IMR-90 (cell line): ENCODE results near the gene CARD8. TPM values are rescaled to one million over a fixed set of nuclear protein-coding genes. Genes with fewer than 3 reads are reported as not detected.

Source experiments
- ATAC-seq: fragments of 200-7000 bp; cut with Tn5 transposase; 2 replicates; pipeline ENCODE4 v1.9.1; 2020; ENCODE audit warnings: low read depth, mild to moderate bottlenecking, moderate library complexity
- BruUV-seq: library from RNA; stranded (reverse); fragments of 400-500 nt; replicated peaks from 2 replicates; lab custom pipeline; 2021; lab: Mats Ljungman, UMichigan
- CTCF ChIA-PET: fragments of 300-600 bp; formaldehyde crosslinking; extraction: SDS; loops from one replicate; lab custom pipeline; 2021; ENCODE audit warnings: antibody characterized with exemption; lab: Yijun Ruan, JAX
- POLR2A ChIA-PET: fragments of 300-600 bp; sonication (Branson Sonifier 250); formaldehyde crosslinking; loops from one replicate; lab custom pipeline; 2022; ENCODE audit warnings: antibody characterized with exemption; ENCODE audit not compliant: unreplicated experiment; lab: Charles Lee
- DNase-seq: peaks from one replicate; pipeline ENCODE4 v3.0.0; 2013
- H2AFZ ChIP-seq: replicated peaks from 2 replicates; pipeline ENCODE3; 2013; ENCODE audit warnings: low read length, mild to moderate bottlenecking; ENCODE audit not compliant: poor library complexity
- H2AK5ac ChIP-seq: 2 replicates; pipeline ENCODE4 v1.6.1; 2013; ENCODE audit warnings: low read depth, low read length, inconsistent platforms
- H2AK9ac ChIP-seq: replicated peaks from 2 replicates; pipeline ENCODE3; 2013; ENCODE audit warnings: mild to moderate bottlenecking, low read depth, low read length, moderate library complexity; ENCODE audit not compliant: poor library complexity
- H2BK120ac ChIP-seq: 2 replicates; pipeline ENCODE4 v1.6.1; 2013; ENCODE audit warnings: low read depth, low read length, inconsistent platforms
- H2BK15ac ChIP-seq: 3 replicates; pipeline ENCODE4 v1.6.1; 2013; ENCODE audit warnings: low read depth, low read length, inconsistent platforms
- H2BK20ac ChIP-seq: 2 replicates; pipeline ENCODE4 v1.6.1; 2013; ENCODE audit warnings: low read depth, mild to moderate bottlenecking, inconsistent platforms, low read length, moderate library complexity
- H2BK5ac ChIP-seq: 2 replicates; pipeline ENCODE4 v1.6.1; 2013; ENCODE audit warnings: mild to moderate bottlenecking, low read depth, low read length, inconsistent platforms; ENCODE audit not compliant: poor library complexity, severe bottlenecking
- H3K14ac ChIP-seq: replicated peaks from 2 replicates; pipeline ENCODE4 v1.6.1; 2013; ENCODE audit warnings: low read depth, low read length, inconsistent platforms
- H3K18ac ChIP-seq: 2 replicates; pipeline ENCODE4 v1.6.1; 2013; ENCODE audit warnings: low read depth, low read length, control low read depth
- H3K23ac ChIP-seq: 2 replicates; pipeline ENCODE4 v1.6.1; 2013; ENCODE audit warnings: low read depth, low read length, inconsistent platforms
- H3K27ac ChIP-seq: 2 replicates; pipeline ENCODE4 v1.5.1; 2013; ENCODE audit warnings: mild to moderate bottlenecking, control low read depth, low read length; ENCODE audit not compliant: insufficient read depth
- H3K27me3 ChIP-seq: 2 replicates; pipeline ENCODE4 v1.6.1; 2013; ENCODE audit warnings: low read length; ENCODE audit not compliant: control insufficient read depth, insufficient read depth
- H3K36me3 ChIP-seq: 2 replicates; pipeline ENCODE4 v1.6.1; 2013; ENCODE audit warnings: low read length, mixed read lengths; ENCODE audit not compliant: control insufficient read depth, insufficient read depth
- H3K4ac ChIP-seq: 2 replicates; pipeline ENCODE4 v1.6.1; 2013; ENCODE audit warnings: low read depth, low read length, inconsistent platforms
- H3K4me1 ChIP-seq: 2 replicates; pipeline ENCODE4 v1.6.1; 2013; ENCODE audit warnings: low read length, mixed read lengths; ENCODE audit not compliant: control insufficient read depth, insufficient read depth
- H3K4me2 ChIP-seq: 2 replicates; pipeline ENCODE4 v1.6.1; 2013; ENCODE audit warnings: low read depth, mild to moderate bottlenecking, control low read depth, low read length, moderate library complexity
- H3K4me3 ChIP-seq: 2 replicates; pipeline ENCODE4 v1.5.1; 2013; ENCODE audit warnings: low read depth, mild to moderate bottlenecking, control low read depth, low read length, moderate library complexity; ENCODE audit not compliant: insufficient read depth
- H3K56ac ChIP-seq: 2 replicates; pipeline ENCODE4 v1.6.1; 2013; ENCODE audit warnings: low read length, inconsistent platforms; ENCODE audit not compliant: insufficient read depth; ENCODE audit errors: extremely low read depth
- H3K79me1 ChIP-seq, 2 experiments: 2 replicates each; pipeline ENCODE4 v1.6.1; 2013; ENCODE audit warnings: low read length in 2 of 2, inconsistent platforms in 1 of 2, low read depth in 1 of 2
- H3K9ac ChIP-seq: 2 replicates; pipeline ENCODE4 v1.6.1; 2013; ENCODE audit warnings: low read depth, low read length, control low read depth
- H3K9me1 ChIP-seq: 2 replicates; pipeline ENCODE4 v1.6.1; 2013; ENCODE audit warnings: low read length, inconsistent platforms; ENCODE audit not compliant: insufficient read depth
- H3K9me3 ChIP-seq: 2 replicates; pipeline ENCODE4 v1.6.1; 2013; ENCODE audit warnings: low read length; ENCODE audit not compliant: control insufficient read depth, insufficient read depth
- H4K20me1 ChIP-seq: 2 replicates; pipeline ENCODE4 v1.6.1; 2013; ENCODE audit warnings: low read length, inconsistent platforms; ENCODE audit not compliant: insufficient read depth
- H4K5ac ChIP-seq: 2 replicates; pipeline ENCODE4 v1.6.1; 2013; ENCODE audit warnings: mild to moderate bottlenecking, low read depth, low read length, control low read depth
- H4K8ac ChIP-seq, 2 experiments: 2 replicates each; pipeline ENCODE4 v1.6.1; 2013; ENCODE audit warnings: low read depth in 2 of 2, low read length in 2 of 2, control low read depth in 1 of 2, inconsistent platforms in 1 of 2
- H4K91ac ChIP-seq: 2 replicates; pipeline ENCODE4 v1.6.1; 2013; ENCODE audit warnings: low read depth, low read length, inconsistent platforms; ENCODE audit not compliant: insufficient read depth
- CHD1 ChIP-seq: IDR thresholded peaks from 2 replicates; pipeline ENCODE4 v1.6.1; 2012; ENCODE audit warnings: low read depth, low read length, improper control_type of control experiment
- FOS ChIP-seq: fragments of 150-350 bp; IDR thresholded peaks from 2 replicates; pipeline ENCODE4 v1.6.1; 2016; ENCODE audit warnings: low read depth, low read length
- MAFK ChIP-seq: IDR thresholded peaks from 2 replicates; pipeline ENCODE4 v1.6.1; 2012; ENCODE audit warnings: low read depth, low read length, improper control_type of control experiment
- POLR2A ChIP-seq: IDR thresholded peaks from 2 replicates; pipeline ENCODE4 v1.6.1; 2012; ENCODE audit warnings: mild to moderate bottlenecking, low read depth, low read length
- RAD21 ChIP-seq: IDR thresholded peaks from 2 replicates; pipeline ENCODE4 v1.6.1; 2012; ENCODE audit warnings: low read length, improper control_type of control experiment
- RCOR1 ChIP-seq: IDR thresholded peaks from 2 replicates; pipeline ENCODE4 v1.6.1; 2012; ENCODE audit warnings: mild to moderate bottlenecking, low read length, improper control_type of control experiment; ENCODE audit not compliant: insufficient replicate concordance
- WGBS, 2 experiments: methylation state at CpG; one replicate each; pipeline versions ENCODE4 v1.1.5 to v1.1.7; 2013; ENCODE audit warnings: missing lambda C conversion rate in 2 of 2; ENCODE audit not compliant: insufficient read length in 1 of 2; ENCODE audit errors: extremely low coverage in 2 of 2; 5-methylcytosine and 5-hydroxymethylcytosine counted together
- dilution Hi-C: fragments of 300-500 bp; cut with HindIII; formaldehyde crosslinking; loops from one replicate; pipeline ENCODE4 v1.14.3; 2018; ENCODE audit warnings: low sequenced_read_pairs; ENCODE audit not compliant: unreplicated experiment
- in situ Hi-C: fragments of 300-500 bp; cut with MboI; formaldehyde crosslinking; loops from 3 replicates; pipeline ENCODE4 v1.14.3; 2019; ENCODE audit warnings: low sequenced_read_pairs, inconsistent platforms, mixed read lengths
- intact Hi-C: fragments of 100-400 bp; cut with micrococcal nuclease; formaldehyde crosslinking; loops from 2 replicates; pipeline ENCODE4 v1.10.0; 2022
- polyA plus RNA-seq, 3 experiments: library from polyadenylated mRNA; depleted of rRNA; stranded (reverse); fragments of >200 nt; gene quantifications; 2 replicates each; pipeline ENCODE4 v1.2.3, GENCODE V29; 2012; ENCODE audit warnings: low replicate concordance in 1 of 3
- total RNA-seq: library from RNA; depleted of rRNA; stranded (reverse); fragments of >200 nt; gene quantifications from 2 replicates; pipeline ENCODE4 v1.2.3, GENCODE V29; 2012
- TF ChIP-seq, protein P1 (sequence below): conservative IDR thresholded peaks from 2 replicates; pipeline ENCODE4 v1.5.1; 2012; ENCODE audit warnings: mild to moderate bottlenecking, low read depth, low read length, improper control_type of control experiment

The CARD8 gene
- total and polyA plus RNA-seq, 2 of the 4 experiments (the other 2 are of a cell fraction): 11.3 to 15.5 TPM

DNA sequence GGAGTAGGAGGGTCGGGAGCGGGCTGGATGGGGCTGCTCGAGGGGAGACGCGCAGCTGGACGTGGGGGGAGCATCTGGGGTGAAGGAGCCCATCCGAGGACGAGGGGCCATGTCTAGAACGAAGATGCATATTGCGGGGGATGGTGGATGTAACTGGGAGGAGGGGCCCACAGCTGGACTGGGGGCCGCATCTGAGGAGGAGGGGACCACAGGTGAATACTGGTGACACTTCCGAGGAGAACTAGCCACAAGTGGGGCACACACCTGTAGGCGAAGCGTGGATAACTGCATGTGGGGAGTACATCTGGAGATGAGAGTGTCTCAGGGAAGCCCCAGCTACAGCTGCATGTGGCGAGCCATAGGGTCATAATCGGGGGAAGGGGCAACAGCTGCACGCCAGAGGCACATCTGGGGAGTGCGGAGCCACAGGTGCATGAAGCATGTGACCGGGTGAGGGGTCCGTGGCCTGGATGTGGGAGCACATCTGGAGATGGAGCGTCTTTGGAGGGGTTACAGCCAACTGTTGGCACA lies 84.8 kb downstream of the CARD8 start:
- POLR2A ChIA-PET: no interaction called here
- dilution Hi-C loops: no loop called here

More for the DNA sequence above, 84.8 kb downstream of the CARD8 start:
- Histone ChIP-seq H3K14ac (peak overlapping the region; percentile 77), H3K9me3 (no peaks in the 10 kb centered on the region), H3K23ac (peak overlapping the region; percentile 76), H3K4me2 (peak overlapping the region; percentile 99), H3K4ac (peak overlapping the region; percentile 88), H3K9ac (peak overlapping the region; percentile 71), H3K9me1 (peaks cover 11% of the 10 kb centered on the region), H2BK5ac (peak overlapping the region; percentile 54), H2BK20ac (no peak overlapping the region), H3K4me1 (peaks cover 2% of the 10 kb centered on the region), H3K27ac (peak overlapping the region; percentile 68), H3K79me1 (peaks cover 23 to 50% of the 10 kb centered on the region in 2 experiments), H3K36me3 (peaks cover 14% of the 10 kb centered on the region), H2AFZ (peak overlapping the region; percentile 100), H3K56ac (0 out of 2 replicates have a peak overlapping the region, but pooled peaks have one; percentile 4), H3K4me3 (peak overlapping the region; percentile 84), H4K20me1 (peaks cover 3% of the 10 kb centered on the region; the same call in 1 of the 2 replicates), H2BK15ac (no peak overlapping the region), H2AK5ac (peak overlapping the region; percentile 76), H4K91ac (peak overlapping the region; percentile 75), H4K5ac (peak overlapping the region; percentile 80), H2AK9ac (peak overlapping the region; percentile 99), H3K27me3 (no peaks in the 10 kb centered on the region), H2BK120ac (no peak overlapping the region), H3K18ac (peak overlapping the region; percentile 5; the same call in 1 of the 2 replicates), H4K8ac (peak overlapping the region; percentile 28 to 80; a peak in 3 of 4 replicates)
- DNase-seq (no peak), ATAC-seq (peak; percentile 1; the same call in 1 of the 2 replicates)
- 0% methylated on average over 20 of the region's 21 CpGs; no CpG with 5 or more reads in 1 of the 2 experiments for WGBS, 2 experiments
- in situ Hi-C loops: no loop called here
- CTCF ChIA-PET: no interaction called here
- TF ChIP-seq, protein P1, sequence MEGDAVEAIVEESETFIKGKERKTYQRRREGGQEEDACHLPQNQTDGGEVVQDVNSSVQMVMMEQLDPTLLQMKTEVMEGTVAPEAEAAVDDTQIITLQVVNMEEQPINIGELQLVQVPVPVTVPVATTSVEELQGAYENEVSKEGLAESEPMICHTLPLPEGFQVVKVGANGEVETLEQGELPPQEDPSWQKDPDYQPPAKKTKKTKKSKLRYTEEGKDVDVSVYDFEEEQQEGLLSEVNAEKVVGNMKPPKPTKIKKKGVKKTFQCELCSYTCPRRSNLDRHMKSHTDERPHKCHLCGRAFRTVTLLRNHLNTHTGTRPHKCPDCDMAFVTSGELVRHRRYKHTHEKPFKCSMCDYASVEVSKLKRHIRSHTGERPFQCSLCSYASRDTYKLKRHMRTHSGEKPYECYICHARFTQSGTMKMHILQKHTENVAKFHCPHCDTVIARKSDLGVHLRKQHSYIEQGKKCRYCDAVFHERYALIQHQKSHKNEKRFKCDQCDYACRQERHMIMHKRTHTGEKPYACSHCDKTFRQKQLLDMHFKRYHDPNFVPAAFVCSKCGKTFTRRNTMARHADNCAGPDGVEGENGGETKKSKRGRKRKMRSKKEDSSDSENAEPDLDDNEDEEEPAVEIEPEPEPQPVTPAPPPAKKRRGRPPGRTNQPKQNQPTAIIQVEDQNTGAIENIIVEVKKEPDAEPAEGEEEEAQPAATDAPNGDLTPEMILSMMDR: no peak
- TF ChIP-seq FOS (no peak), MAFK (no peak), POLR2A (no peak), RAD21 (no peak), CHD1 (no peak), RCOR1 (no peak)
- intact Hi-C loops: no loop called here
- BruUV-seq: no TSS peak
